ENCODE data around the gene BST1.

Gene BST1

DNA sequence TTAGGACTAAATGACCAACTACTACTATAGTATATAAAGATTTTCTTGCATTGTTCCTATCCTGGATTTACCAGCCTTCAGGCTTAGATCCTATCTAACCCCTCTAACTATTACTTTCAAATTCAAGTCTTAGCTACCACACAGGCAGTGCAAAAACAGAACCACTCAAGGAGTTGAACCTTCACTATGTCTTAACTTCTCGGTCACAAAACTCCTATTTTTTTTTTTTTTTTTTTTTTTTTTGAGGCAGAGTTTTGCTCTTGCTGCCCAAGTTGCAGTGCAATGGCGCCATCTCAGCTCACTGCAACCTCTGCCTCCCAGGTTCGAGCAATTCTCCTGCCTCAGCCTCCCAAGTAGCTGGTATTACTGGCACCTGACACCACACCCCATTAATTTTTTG lies 27.5 kb upstream of the BST1 start:
- no peak overlapping the region for H3K27ac ChIP-seq (replicated peaks)
- H3K4me3 ChIP-seq (replicated peaks; ENCODE audit: insufficient read depth, low read length) = no peak overlapping the region
- no peaks in the 10 kb centered on the region for H3K27me3 ChIP-seq (ENCODE audit: insufficient read depth, poor library complexity, severe bottlenecking)
- TF ChIP-seq POLR2AphosphoS5 (IDR thresholded peaks at IDR 0.05; ENCODE audit: low read depth) = no peak
- no peak for TF ChIP-seq GABPA (IDR thresholded peaks at IDR 0.05; ENCODE audit: low read depth)
- no peak for DNase-seq (ENCODE audit: low read depth in 1 of 2, low spot score in 1 of 2)

DNA sequence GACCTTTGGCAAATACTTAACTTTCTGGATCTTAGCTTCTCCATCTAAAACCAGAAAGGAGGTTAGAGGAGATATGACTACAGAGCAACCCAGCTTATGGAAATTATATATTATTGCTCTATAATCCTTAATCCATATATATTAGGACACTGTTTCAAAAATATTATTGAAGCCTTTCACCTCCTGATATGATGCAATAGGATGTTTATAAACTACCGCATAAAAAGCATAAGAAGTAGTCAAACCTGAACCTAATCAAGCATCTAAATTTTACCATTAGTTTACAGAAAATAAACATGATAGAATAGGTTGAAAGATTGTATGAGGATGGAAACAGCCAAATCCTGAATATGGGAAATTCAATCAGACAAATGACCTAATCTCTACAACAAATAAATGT lies 26.8 kb upstream of the BST1 start:
- DNase-seq (ENCODE audit: low read depth in 1 of 2, low spot score in 1 of 2) = no peak
- Histone ChIP-seq H3K27me3 (ENCODE audit: insufficient read depth, poor library complexity, severe bottlenecking) (no peaks in the 10 kb centered on the region), H3K4me3 (replicated peaks; ENCODE audit: insufficient read depth, low read length) (no peak overlapping the region), H3K27ac (replicated peaks) (no peak overlapping the region)
- TF ChIP-seq SPI1 (IDR thresholded peaks at IDR 0.05; ENCODE audit: borderline replicate concordance, low read depth) (no peak), GABPA (IDR thresholded peaks at IDR 0.05; ENCODE audit: low read depth) (no peak), POLR2AphosphoS5 (IDR thresholded peaks at IDR 0.05; ENCODE audit: low read depth) (no peak)
- TF ChIP-seq, protein P1, sequence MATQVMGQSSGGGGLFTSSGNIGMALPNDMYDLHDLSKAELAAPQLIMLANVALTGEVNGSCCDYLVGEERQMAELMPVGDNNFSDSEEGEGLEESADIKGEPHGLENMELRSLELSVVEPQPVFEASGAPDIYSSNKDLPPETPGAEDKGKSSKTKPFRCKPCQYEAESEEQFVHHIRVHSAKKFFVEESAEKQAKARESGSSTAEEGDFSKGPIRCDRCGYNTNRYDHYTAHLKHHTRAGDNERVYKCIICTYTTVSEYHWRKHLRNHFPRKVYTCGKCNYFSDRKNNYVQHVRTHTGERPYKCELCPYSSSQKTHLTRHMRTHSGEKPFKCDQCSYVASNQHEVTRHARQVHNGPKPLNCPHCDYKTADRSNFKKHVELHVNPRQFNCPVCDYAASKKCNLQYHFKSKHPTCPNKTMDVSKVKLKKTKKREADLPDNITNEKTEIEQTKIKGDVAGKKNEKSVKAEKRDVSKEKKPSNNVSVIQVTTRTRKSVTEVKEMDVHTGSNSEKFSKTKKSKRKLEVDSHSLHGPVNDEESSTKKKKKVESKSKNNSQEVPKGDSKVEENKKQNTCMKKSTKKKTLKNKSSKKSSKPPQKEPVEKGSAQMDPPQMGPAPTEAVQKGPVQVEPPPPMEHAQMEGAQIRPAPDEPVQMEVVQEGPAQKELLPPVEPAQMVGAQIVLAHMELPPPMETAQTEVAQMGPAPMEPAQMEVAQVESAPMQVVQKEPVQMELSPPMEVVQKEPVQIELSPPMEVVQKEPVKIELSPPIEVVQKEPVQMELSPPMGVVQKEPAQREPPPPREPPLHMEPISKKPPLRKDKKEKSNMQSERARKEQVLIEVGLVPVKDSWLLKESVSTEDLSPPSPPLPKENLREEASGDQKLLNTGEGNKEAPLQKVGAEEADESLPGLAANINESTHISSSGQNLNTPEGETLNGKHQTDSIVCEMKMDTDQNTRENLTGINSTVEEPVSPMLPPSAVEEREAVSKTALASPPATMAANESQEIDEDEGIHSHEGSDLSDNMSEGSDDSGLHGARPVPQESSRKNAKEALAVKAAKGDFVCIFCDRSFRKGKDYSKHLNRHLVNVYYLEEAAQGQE (IDR thresholded peaks at IDR 0.05; ENCODE audit: insufficient replicate concordance, low read depth) = no peak
- TF ChIP-seq, protein P2, sequence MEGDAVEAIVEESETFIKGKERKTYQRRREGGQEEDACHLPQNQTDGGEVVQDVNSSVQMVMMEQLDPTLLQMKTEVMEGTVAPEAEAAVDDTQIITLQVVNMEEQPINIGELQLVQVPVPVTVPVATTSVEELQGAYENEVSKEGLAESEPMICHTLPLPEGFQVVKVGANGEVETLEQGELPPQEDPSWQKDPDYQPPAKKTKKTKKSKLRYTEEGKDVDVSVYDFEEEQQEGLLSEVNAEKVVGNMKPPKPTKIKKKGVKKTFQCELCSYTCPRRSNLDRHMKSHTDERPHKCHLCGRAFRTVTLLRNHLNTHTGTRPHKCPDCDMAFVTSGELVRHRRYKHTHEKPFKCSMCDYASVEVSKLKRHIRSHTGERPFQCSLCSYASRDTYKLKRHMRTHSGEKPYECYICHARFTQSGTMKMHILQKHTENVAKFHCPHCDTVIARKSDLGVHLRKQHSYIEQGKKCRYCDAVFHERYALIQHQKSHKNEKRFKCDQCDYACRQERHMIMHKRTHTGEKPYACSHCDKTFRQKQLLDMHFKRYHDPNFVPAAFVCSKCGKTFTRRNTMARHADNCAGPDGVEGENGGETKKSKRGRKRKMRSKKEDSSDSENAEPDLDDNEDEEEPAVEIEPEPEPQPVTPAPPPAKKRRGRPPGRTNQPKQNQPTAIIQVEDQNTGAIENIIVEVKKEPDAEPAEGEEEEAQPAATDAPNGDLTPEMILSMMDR (IDR thresholded peaks at IDR 0.05; ENCODE audit: insufficient read depth, low read length) = no peak

DNA sequence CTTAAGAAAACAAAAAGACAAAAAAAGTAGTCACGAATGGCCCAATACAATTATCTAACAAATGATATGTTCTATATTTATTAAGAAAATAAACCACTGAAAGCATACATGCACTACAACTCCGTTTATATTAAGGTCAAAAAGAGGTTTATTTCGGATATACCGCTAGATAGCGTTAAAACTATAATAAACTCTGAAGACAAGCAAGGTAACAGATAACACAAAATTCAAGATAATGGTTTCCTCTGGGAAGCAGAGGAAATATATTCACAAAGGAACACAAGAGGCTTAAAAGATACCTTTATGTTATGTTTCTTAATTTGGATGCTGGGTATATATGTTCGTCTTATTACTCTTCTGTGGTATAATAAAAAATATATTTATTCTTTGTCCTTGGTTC lies 26.0 kb upstream of the BST1 start:
- Histone ChIP-seq H3K27me3 (ENCODE audit: insufficient read depth, poor library complexity, severe bottlenecking) (no peaks in the 10 kb centered on the region), H3K4me3 (replicated peaks; ENCODE audit: insufficient read depth, low read length) (no peak overlapping the region), H3K27ac (replicated peaks) (no peak overlapping the region)
- no peak for TF ChIP-seq GABPA (IDR thresholded peaks at IDR 0.05; ENCODE audit: low read depth)
- no peak for TF ChIP-seq SPI1 (IDR thresholded peaks at IDR 0.05; ENCODE audit: borderline replicate concordance, low read depth)
- no peak for TF ChIP-seq POLR2AphosphoS5 (IDR thresholded peaks at IDR 0.05; ENCODE audit: low read depth)
- TF ChIP-seq, protein P2 (IDR thresholded peaks at IDR 0.05; ENCODE audit: insufficient read depth, low read length) = no peak
- DNase-seq (ENCODE audit: low read depth in 1 of 2, low spot score in 1 of 2) = no peak

DNA sequence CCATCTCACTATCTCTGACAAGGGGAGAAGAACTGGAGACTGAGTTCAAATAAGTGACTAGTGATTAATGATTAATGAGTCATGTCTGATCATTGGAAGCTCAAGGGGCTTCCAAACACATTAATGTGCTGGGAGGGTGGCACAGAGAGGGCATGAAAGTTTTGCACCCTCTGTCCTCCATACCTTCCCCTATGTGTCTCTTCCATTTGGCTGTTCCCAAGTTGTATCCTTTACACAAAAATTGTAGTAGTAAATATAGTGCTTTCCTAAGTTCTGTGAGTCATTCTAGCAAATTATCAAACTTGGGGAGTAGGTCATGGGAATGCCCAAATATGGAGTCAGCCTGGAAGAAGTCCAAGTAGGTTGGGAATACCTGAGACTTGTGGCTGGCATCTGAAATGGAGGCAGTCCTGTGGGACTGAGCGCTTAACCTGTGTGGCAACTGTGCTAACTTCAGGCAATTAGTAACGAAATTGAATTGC lies 25.3 kb upstream of the BST1 start:
- Histone ChIP-seq H3K27me3 (ENCODE audit: insufficient read depth, poor library complexity, severe bottlenecking) (no peaks in the 10 kb centered on the region), H3K4me3 (replicated peaks; ENCODE audit: insufficient read depth, low read length) (no peak overlapping the region), H3K27ac (replicated peaks) (no peak overlapping the region)
- no peak for DNase-seq (ENCODE audit: low read depth in 1 of 2, low spot score in 1 of 2)
- no peak for TF ChIP-seq POLR2AphosphoS5 (IDR thresholded peaks at IDR 0.05; ENCODE audit: low read depth)
- TF ChIP-seq, protein P2 (IDR thresholded peaks at IDR 0.05; ENCODE audit: insufficient read depth, low read length) = no peak
- TF ChIP-seq SPI1 (IDR thresholded peaks at IDR 0.05; ENCODE audit: borderline replicate concordance, low read depth) = no peak
- TF ChIP-seq, protein P1 (IDR thresholded peaks at IDR 0.05; ENCODE audit: insufficient replicate concordance, low read depth) = no peak
- TF ChIP-seq GABPA (IDR thresholded peaks at IDR 0.05; ENCODE audit: low read depth) = no peak

Measured in HL-60 (cell line).